OCI-LY1 (cell line): ENCODE measurements around the gene HECA.

ENCODE experiments used
- EZH2 ChIP-seq: fragments of 200-600 bp; sonication (generic), shearing (Covaris generic); IDR thresholded peaks from 2 replicates; pipeline ENCODE4 v1.8.0; 2017; ENCODE audit warnings: borderline replicate concordance, mixed run types, mild to moderate bottlenecking, antibody characterized with exemption, low read length, moderate library complexity, mixed read lengths
- TF ChIP-seq, protein P1 (sequence below): fragments of 200-600 bp; sonication (generic), shearing (Covaris generic); IDR thresholded peaks from 2 replicates; pipeline ENCODE4 v1.5.1; 2017; ENCODE audit warnings: mild to moderate bottlenecking, antibody characterized with exemption, low read length, moderate library complexity, mixed read lengths

GRCh38 chr6:139115989-139116758 is 18.7 kb upstream of the HECA start:
- TF ChIP-seq, protein P1, sequence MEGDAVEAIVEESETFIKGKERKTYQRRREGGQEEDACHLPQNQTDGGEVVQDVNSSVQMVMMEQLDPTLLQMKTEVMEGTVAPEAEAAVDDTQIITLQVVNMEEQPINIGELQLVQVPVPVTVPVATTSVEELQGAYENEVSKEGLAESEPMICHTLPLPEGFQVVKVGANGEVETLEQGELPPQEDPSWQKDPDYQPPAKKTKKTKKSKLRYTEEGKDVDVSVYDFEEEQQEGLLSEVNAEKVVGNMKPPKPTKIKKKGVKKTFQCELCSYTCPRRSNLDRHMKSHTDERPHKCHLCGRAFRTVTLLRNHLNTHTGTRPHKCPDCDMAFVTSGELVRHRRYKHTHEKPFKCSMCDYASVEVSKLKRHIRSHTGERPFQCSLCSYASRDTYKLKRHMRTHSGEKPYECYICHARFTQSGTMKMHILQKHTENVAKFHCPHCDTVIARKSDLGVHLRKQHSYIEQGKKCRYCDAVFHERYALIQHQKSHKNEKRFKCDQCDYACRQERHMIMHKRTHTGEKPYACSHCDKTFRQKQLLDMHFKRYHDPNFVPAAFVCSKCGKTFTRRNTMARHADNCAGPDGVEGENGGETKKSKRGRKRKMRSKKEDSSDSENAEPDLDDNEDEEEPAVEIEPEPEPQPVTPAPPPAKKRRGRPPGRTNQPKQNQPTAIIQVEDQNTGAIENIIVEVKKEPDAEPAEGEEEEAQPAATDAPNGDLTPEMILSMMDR = no peak
- TF ChIP-seq EZH2 = no peak
